GM12878 (cell line): Measurements from ENCODE around the gene FKBP9.

Experiments used
- BACH1 ChIP-seq: fragments of 450-650 bp; IDR thresholded peaks from 2 replicates; pipeline ENCODE4 v1.6.1; 2017; ENCODE audit warnings: mild to moderate bottlenecking, borderline replicate concordance
- CTCF ChIP-seq, 3 experiments: IDR thresholded peaks in 2 of 3; conservative IDR thresholded peaks in 1 of 3; 2 replicates each; pipeline ENCODE4 v1.5.1; 2011; ENCODE audit warnings: low read depth in 3 of 3, low read length in 3 of 3, mild to moderate bottlenecking in 3 of 3, control low read depth in 2 of 3, moderate library complexity in 2 of 3, inconsistent platforms in 1 of 3, mixed read lengths in 1 of 3; ENCODE audit not compliant: control insufficient read depth in 2 of 3, insufficient read depth in 1 of 3; ENCODE audit errors: extremely low read depth in 1 of 3
- EP300 ChIP-seq, 2 experiments: fragments of 150-350 bp in 1 of 2; IDR thresholded peaks; 2 replicates each; pipeline ENCODE4 v1.6.1; 2011 to 2012; ENCODE audit warnings: low read depth in 2 of 2, low read length in 2 of 2, borderline replicate concordance in 1 of 2, improper control_type of control experiment in 1 of 2, inconsistent platforms in 1 of 2; ENCODE audit not compliant: control insufficient read depth in 1 of 2
- JUND ChIP-seq: IDR thresholded peaks from 2 replicates; pipeline ENCODE4 v1.6.1; 2012; ENCODE audit warnings: low read depth, mild to moderate bottlenecking, low read length, improper control_type of control experiment, moderate library complexity
- KDM1A ChIP-seq: fragments of 200-600 bp; sonication (generic); IDR thresholded peaks from 2 replicates; pipeline ENCODE4 v1.6.1; 2016; ENCODE audit warnings: borderline replicate concordance
- MAX ChIP-seq: IDR thresholded peaks from 2 replicates; pipeline ENCODE4 v1.6.1; 2012; ENCODE audit warnings: low read depth, low read length, improper control_type of control experiment
- PAX5 ChIP-seq: IDR thresholded peaks from 2 replicates; pipeline ENCODE4 v1.6.1; 2011; ENCODE audit warnings: low read depth, low read length, borderline replicate concordance
- POLR2A ChIP-seq: IDR thresholded peaks from 2 replicates; pipeline ENCODE4 v1.6.1; 2011; ENCODE audit warnings: low read depth, mild to moderate bottlenecking, low read length
- RELB ChIP-seq: fragments of 450-650 bp; IDR thresholded peaks from 2 replicates; pipeline ENCODE4 v1.6.1; 2017; ENCODE audit warnings: low read depth, mild to moderate bottlenecking, moderate library complexity
- SMAD1 ChIP-seq: fragments of 450-650 bp; IDR thresholded peaks from 2 replicates; pipeline ENCODE4 v1.6.1; 2018; ENCODE audit warnings: mild to moderate bottlenecking, low read depth; ENCODE audit not compliant: partially characterized antibody

GRCh38 chr7:32943252-32944030 is 13.8 kb upstream of the FKBP9 start:
- TF ChIP-seq SMAD1, result no peak
- no peak for TF ChIP-seq POLR2A
- no peak for TF ChIP-seq JUND
- TF ChIP-seq CTCF (IDR thresholded peaks at IDR 0.05 in 2 of 3, conservative IDR thresholded peaks at IDR 0.05 in 1 of 3; ENCODE audit: control insufficient read depth in 2 of 3, extremely low read depth in 1 of 3, insufficient read depth in 1 of 3, low read depth in 3 of 3, low read length in 3 of 3), result no peak; a peak in 1 of 6 replicates
- no peak for TF ChIP-seq PAX5
- TF ChIP-seq KDM1A, result no peak
- TF ChIP-seq MAX, result no peak
- no peak for TF ChIP-seq RELB
- TF ChIP-seq EP300 (IDR thresholded peaks at IDR 0.05; ENCODE audit: borderline replicate concordance in 1 of 2, control insufficient read depth in 1 of 2, low read depth in 2 of 2, low read length in 2 of 2), result no peak
- TF ChIP-seq BACH1, result no peak
